NB4 (cell line): ENCODE measurements around the gene ZCCHC13.

Source experiments
- MYC ChIP-seq: IDR thresholded peaks from 2 replicates; pipeline ENCODE4 v1.6.1; 2011; ENCODE audit warnings: low read depth, low read length
- POLR2A ChIP-seq: IDR thresholded peaks from 2 replicates; pipeline ENCODE4 v1.6.1; 2011; ENCODE audit warnings: mild to moderate bottlenecking; ENCODE audit not compliant: insufficient read length; ENCODE audit errors: extremely low read depth
- TF ChIP-seq, protein P1 (sequence below): IDR thresholded peaks from one replicate; pipeline ENCODE4 v1.5.1; 2012; ENCODE audit warnings: low read depth, low read length

DNA sequence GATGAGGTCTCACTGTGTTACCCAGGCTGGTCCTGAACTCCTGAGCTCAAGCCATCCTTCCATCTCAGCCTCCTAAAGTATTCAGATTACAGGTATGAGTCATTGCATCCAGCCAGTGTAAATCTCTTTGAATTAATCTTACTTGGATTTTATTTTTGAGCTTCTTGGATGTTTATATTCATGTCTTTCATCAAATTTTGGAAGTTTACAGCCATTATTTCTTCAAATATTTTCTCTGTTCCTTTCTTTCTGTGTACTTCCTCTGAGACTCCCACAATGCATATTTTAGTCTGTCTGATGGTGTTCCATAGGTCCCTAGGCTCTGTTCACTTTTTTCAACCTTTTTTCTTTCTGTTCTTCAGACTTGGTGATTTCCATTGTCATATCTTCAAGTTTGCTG is 34.9 kb downstream of the ZCCHC13 start:
- TF ChIP-seq MYC (no peak), POLR2A (no peak)
- TF ChIP-seq, protein P1, sequence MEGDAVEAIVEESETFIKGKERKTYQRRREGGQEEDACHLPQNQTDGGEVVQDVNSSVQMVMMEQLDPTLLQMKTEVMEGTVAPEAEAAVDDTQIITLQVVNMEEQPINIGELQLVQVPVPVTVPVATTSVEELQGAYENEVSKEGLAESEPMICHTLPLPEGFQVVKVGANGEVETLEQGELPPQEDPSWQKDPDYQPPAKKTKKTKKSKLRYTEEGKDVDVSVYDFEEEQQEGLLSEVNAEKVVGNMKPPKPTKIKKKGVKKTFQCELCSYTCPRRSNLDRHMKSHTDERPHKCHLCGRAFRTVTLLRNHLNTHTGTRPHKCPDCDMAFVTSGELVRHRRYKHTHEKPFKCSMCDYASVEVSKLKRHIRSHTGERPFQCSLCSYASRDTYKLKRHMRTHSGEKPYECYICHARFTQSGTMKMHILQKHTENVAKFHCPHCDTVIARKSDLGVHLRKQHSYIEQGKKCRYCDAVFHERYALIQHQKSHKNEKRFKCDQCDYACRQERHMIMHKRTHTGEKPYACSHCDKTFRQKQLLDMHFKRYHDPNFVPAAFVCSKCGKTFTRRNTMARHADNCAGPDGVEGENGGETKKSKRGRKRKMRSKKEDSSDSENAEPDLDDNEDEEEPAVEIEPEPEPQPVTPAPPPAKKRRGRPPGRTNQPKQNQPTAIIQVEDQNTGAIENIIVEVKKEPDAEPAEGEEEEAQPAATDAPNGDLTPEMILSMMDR = no peak
